ENCODE results near the gene ZNF653.

Gene ZNF653

GRCh38 chr19:11495885-11496284, 9.8 kb downstream of the ZNF653 start:
- Histone ChIP-seq H3K27ac (ENCODE audit: insufficient read depth, low read depth, low read length, poor library complexity, severe bottlenecking) (no peak overlapping the region), H3K27me3 (ENCODE audit: control insufficient read depth, insufficient read depth, low read length, poor library complexity, severe bottlenecking) (no peaks in the 10 kb centered on the region), H3K4me1 (ENCODE audit: control insufficient read depth, insufficient read depth, low read length) (no peaks in the 10 kb centered on the region), H3K9me3 (ENCODE audit: control insufficient read depth, low read length) (no peaks in the 10 kb centered on the region), H3K4me3 (ENCODE audit: insufficient read depth, low read depth, low read length) (no peak overlapping the region), H3K36me3 (ENCODE audit: control insufficient read depth, insufficient read depth, low read length) (peaks cover 5% of the 10 kb centered on the region)
- 95 to 96% methylated on average over 22 of the region's 22 CpGs for WGBS, 2 experiments

DNA sequence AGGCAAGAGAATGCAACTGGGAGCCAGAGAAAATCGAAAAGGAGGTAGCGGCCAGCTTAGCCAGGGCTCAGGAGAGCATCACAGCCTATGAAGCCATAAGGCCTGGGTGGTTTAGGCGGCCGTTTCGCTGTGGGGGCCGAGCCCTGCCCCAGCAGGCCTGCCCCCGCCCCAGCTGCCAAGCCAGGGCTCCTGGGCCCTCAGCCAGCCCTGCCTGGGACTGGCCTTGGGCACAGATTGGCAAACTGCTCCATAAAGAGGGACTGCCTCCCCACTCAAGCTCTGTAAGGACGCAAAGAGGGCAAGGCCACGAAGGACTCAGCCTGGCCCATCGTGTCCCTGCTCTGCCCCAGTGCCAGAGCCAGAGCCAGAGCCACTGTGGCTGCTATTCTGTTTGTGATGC, 10.2 kb downstream of the ZNF653 start:
- no peak overlapping the region for H3K27ac ChIP-seq (ENCODE audit: insufficient read depth, low read depth, low read length, poor library complexity, severe bottlenecking)
- no peaks in the 10 kb centered on the region for H3K27me3 ChIP-seq (ENCODE audit: control insufficient read depth, insufficient read depth, low read length, poor library complexity, severe bottlenecking)
- H3K36me3 ChIP-seq (ENCODE audit: control insufficient read depth, insufficient read depth, low read length): peaks cover 5% of the 10 kb centered on the region
- no peak overlapping the region for H3K4me3 ChIP-seq (ENCODE audit: insufficient read depth, low read depth, low read length)
- no peaks in the 10 kb centered on the region for H3K9me3 ChIP-seq (ENCODE audit: control insufficient read depth, low read length)
- 96% methylated on average over 10 of the region's 10 CpGs for WGBS, 2 experiments
- H3K4me1 ChIP-seq (ENCODE audit: control insufficient read depth, insufficient read depth, low read length): no peaks in the 10 kb centered on the region

DNA sequence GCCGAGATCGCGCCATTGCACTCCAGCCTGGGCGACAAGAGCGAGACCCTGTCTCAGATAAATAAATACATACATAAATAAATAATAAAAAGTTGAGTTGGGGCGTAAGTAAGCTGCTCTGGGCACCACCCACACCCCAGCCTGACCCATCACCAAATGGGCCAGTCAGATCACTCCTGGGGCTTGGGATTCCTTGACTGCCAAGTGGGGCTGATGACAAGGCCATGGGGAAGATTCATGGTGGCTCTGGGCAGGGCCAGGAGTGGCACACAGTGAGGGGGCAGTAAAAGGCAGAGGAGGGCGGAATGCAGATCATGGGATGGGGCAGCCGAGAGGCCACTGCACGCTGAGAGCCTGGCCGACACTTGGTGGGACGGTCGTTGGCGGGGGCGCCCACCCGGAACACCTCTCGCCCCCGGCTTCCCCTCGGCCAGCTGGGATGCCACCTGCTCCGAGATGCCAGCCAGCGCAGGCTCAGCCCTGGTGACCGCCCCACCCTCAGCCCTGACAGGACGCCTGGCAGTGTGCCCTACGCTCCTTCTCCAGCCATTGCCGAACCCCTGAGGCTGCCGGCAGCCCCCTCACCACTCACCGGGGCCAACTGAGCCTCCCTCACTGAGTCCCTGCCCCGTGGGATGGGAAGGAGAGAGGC, 10.9 kb downstream of the ZNF653 start:
- no peak overlapping the region for H3K27ac ChIP-seq (ENCODE audit: insufficient read depth, low read depth, low read length, poor library complexity, severe bottlenecking)
- H3K9me3 ChIP-seq (ENCODE audit: control insufficient read depth, low read length): no peaks in the 10 kb centered on the region
- H3K36me3 ChIP-seq (ENCODE audit: control insufficient read depth, insufficient read depth, low read length): peaks cover 5% of the 10 kb centered on the region
- WGBS, 2 experiments: 95 to 96% methylated on average over 25 to 26 of the region's 27 CpGs
- no peaks in the 10 kb centered on the region for H3K4me1 ChIP-seq (ENCODE audit: control insufficient read depth, insufficient read depth, low read length)
- H3K27me3 ChIP-seq (ENCODE audit: control insufficient read depth, insufficient read depth, low read length, poor library complexity, severe bottlenecking): no peaks in the 10 kb centered on the region
- H3K4me3 ChIP-seq (ENCODE audit: insufficient read depth, low read depth, low read length): no peak overlapping the region

DNA sequence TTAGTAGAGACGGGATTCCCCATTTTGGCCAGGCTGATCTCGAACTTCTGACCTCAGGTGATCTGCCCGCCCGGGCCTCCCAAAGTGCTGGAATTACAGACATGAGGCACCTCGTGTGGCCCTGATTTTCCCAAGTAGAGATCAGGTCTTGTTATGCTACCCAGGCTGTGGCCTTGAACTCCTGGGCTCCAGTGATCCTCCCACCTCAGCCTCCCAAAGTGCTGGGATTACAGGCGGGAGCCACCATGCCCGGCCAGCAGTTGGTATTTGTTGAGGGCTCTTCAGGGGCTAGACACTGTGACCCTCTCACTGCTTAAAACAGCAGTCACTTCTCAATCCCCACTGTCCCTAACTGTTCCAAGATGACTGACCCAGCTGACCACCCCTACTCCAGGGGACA, 16.3 kb downstream of the ZNF653 start:
- WGBS, 2 experiments: 93 to 95% methylated on average over 7 of the region's 7 CpGs
- no peaks in the 10 kb centered on the region for H3K9me3 ChIP-seq (ENCODE audit: control insufficient read depth, low read length)
- no peaks in the 10 kb centered on the region for H3K4me1 ChIP-seq (ENCODE audit: control insufficient read depth, insufficient read depth, low read length)
- no peaks in the 10 kb centered on the region for H3K27me3 ChIP-seq (ENCODE audit: control insufficient read depth, insufficient read depth, low read length, poor library complexity, severe bottlenecking)
- no peaks in the 10 kb centered on the region for H3K36me3 ChIP-seq (ENCODE audit: control insufficient read depth, insufficient read depth, low read length)
- no peak overlapping the region for H3K4me3 ChIP-seq (ENCODE audit: insufficient read depth, low read depth, low read length)
- no peak overlapping the region for H3K27ac ChIP-seq (ENCODE audit: insufficient read depth, low read depth, low read length, poor library complexity, severe bottlenecking)

DNA sequence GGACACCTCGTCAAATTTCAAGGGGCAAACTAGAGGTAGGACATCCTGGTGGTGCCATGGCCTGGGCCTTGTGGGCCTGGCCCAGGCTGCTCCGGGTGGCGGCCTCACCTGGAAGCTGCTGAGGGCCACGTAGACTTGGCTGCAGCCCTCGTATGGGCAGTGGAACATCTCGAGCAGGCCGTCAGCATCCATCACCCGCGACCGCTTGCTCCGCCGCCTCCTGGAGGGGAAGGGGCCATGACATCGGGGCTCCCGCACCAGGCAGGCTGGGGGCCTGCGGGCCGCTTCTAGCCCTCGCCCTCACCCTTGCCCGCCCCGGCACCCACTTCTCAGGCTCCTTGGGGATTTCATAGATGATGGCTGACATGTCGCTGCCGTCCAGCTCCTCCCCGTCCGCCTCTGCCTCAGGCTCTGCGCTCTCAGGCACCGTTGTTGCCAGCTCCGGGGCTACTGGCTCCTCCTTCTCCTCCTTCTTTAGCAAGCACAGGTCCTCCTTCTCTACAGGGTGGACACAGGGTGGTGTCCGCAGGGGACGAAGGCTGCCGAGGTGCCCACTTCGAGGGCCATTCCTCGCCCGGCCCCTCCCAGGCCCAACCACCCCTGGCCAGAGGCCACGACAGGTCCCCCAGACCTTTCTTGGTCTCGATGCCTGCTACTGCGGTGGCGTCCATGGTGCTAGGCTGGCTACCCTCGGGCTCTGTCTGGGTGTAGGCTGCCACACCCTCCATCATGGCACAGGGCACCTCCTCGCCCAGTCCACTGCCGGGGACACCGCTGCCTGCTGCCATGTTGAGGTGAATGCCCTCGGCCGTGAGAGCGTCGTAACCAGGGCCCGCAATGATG, 18.8 kb downstream of the ZNF653 start:
- Histone ChIP-seq H3K36me3 (ENCODE audit: control insufficient read depth, insufficient read depth, low read length) (no peaks in the 10 kb centered on the region), H3K27me3 (ENCODE audit: control insufficient read depth, insufficient read depth, low read length, poor library complexity, severe bottlenecking) (peaks cover 13% of the 10 kb centered on the region), H3K27ac (ENCODE audit: insufficient read depth, low read depth, low read length, poor library complexity, severe bottlenecking) (no peak overlapping the region), H3K4me1 (ENCODE audit: control insufficient read depth, insufficient read depth, low read length) (peaks cover 4% of the 10 kb centered on the region), H3K9me3 (ENCODE audit: control insufficient read depth, low read length) (no peaks in the 10 kb centered on the region), H3K4me3 (ENCODE audit: insufficient read depth, low read depth, low read length) (no peak overlapping the region)
- 93 to 94% methylated on average over 45 of the region's 45 CpGs for WGBS, 2 experiments

GRCh38 chr19:11485245-11485837, 20.3 kb downstream of the ZNF653 start:
- H3K4me3 ChIP-seq (ENCODE audit: insufficient read depth, low read depth, low read length): no peak overlapping the region
- H3K27ac ChIP-seq (ENCODE audit: insufficient read depth, low read depth, low read length, poor library complexity, severe bottlenecking): no peak overlapping the region
- no peaks in the 10 kb centered on the region for H3K36me3 ChIP-seq (ENCODE audit: control insufficient read depth, insufficient read depth, low read length)
- 93 to 94% methylated on average over 13 of the region's 13 CpGs for WGBS, 2 experiments
- peaks cover 28% of the 10 kb centered on the region for H3K27me3 ChIP-seq (ENCODE audit: control insufficient read depth, insufficient read depth, low read length, poor library complexity, severe bottlenecking)
- H3K4me1 ChIP-seq (ENCODE audit: control insufficient read depth, insufficient read depth, low read length): peaks cover 4% of the 10 kb centered on the region
- no peaks in the 10 kb centered on the region for H3K9me3 ChIP-seq (ENCODE audit: control insufficient read depth, low read length)

- peaks cover 46% of the 10 kb centered on the region for H3K27me3 ChIP-seq (ENCODE audit: control insufficient read depth, insufficient read depth, low read length, poor library complexity, severe bottlenecking)
- H3K4me1 ChIP-seq (ENCODE audit: control insufficient read depth, insufficient read depth, low read length): peaks cover 8% of the 10 kb centered on the region
- no peak overlapping the region for H3K4me3 ChIP-seq (ENCODE audit: insufficient read depth, low read depth, low read length)
- no peaks in the 10 kb centered on the region for H3K9me3 ChIP-seq (ENCODE audit: control insufficient read depth, low read length)
- WGBS, 2 experiments: 94 to 97% methylated on average over 57 of the region's 57 CpGs
- no peak overlapping the region for H3K27ac ChIP-seq (ENCODE audit: insufficient read depth, low read depth, low read length, poor library complexity, severe bottlenecking)
- no peaks in the 10 kb centered on the region for H3K36me3 ChIP-seq (ENCODE audit: control insufficient read depth, insufficient read depth, low read length)
These were observed 22.1 kb downstream of the ZNF653 start for GRCh38 chr19:11483366-11484111.

DNA sequence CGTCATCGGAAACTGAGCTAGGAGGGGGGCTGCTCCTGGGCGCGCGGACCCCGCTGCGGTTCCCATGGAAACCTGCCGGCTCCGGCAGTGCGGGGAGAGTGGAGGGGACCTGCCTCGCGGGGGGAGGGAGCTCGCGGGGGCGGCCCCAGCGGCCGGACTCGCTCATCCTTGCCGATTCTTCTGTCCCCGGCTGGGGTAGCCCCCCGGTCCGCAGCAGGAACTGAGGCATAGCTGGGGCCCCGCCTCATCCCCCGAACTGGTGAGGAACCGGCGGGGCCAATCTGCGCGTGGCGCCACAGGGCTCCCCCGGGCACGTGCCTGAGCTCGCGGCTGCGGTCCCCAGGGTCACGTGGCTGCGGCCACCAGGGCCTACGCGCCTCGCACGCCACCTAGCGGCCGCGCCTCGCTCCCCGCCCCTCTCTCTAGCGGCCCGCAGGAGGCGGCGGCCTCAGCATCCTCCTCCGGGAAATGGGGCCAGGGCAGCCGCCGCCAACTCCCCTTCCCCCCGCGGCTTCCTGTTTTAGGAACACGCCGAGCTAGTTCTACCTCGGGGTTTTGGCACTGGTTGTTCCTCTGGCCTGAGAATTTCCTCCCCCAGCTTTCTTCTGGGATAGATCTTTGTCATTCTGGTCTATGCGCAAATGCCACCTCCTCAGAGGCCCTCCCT, 23.1 kb downstream of the ZNF653 start:
- Histone ChIP-seq H3K27ac (ENCODE audit: insufficient read depth, low read depth, low read length, poor library complexity, severe bottlenecking) (no peak overlapping the region), H3K4me3 (ENCODE audit: insufficient read depth, low read depth, low read length) (peak overlapping the region; percentile 31), H3K4me1 (ENCODE audit: control insufficient read depth, insufficient read depth, low read length) (peaks cover 8% of the 10 kb centered on the region), H3K36me3 (ENCODE audit: control insufficient read depth, insufficient read depth, low read length) (no peaks in the 10 kb centered on the region), H3K9me3 (ENCODE audit: control insufficient read depth, low read length) (no peaks in the 10 kb centered on the region), H3K27me3 (ENCODE audit: control insufficient read depth, insufficient read depth, low read length, poor library complexity, severe bottlenecking) (peaks cover 46% of the 10 kb centered on the region)
- 5 to 6% methylated on average over 58 of the region's 58 CpGs for WGBS, 2 experiments

DNA sequence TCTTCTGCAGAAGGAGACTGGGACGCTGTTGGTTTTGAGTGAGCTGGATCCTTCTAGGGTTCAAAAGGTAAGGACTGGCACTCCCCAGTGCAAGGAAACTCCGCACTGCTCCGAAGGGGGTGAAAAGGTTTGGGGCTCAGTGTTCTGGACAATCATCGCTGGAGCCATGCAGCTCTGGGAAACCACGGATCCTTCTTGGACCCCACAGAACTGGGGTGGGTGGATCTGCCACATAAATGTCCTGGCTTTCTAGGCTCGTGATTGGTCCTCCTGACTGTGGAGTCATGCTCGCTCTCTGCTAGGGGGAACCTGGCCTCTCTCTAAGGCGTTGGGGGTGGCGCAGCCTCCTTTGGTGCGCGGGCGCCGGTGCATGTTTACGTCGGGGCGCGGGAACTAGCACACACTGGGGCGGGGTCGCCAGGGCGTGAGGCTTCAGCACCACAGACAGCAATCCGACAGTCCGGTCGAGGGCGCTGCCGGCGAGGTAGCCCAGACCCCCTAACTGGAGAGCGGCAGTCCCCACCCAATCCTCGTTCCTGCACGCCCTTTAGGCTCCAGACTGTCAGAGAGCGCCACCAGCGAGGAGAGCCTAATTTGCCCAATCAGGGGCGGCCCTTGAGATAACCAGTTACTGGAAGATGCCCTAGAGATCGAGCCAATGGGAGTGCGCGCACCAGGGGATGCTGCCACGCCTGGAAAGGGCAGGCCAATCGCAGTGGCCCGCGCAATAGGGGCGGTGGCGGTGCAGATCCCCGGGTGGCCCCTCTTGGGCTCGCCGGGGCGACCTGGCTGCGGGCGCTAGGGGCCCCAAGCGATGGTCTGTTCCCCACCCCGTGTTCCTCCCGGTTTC, 23.9 kb downstream of the ZNF653 start:
- 11 to 12% methylated on average over 50 of the region's 50 CpGs for WGBS, 2 experiments
- Histone ChIP-seq H3K4me3 (ENCODE audit: insufficient read depth, low read depth, low read length) (peak overlapping the region; percentile 31), H3K9me3 (ENCODE audit: control insufficient read depth, low read length) (no peaks in the 10 kb centered on the region), H3K27ac (ENCODE audit: insufficient read depth, low read depth, low read length, poor library complexity, severe bottlenecking) (no peak overlapping the region), H3K4me1 (ENCODE audit: control insufficient read depth, insufficient read depth, low read length) (peaks cover 8% of the 10 kb centered on the region), H3K27me3 (ENCODE audit: control insufficient read depth, insufficient read depth, low read length, poor library complexity, severe bottlenecking) (peaks cover 46% of the 10 kb centered on the region), H3K36me3 (ENCODE audit: control insufficient read depth, insufficient read depth, low read length) (no peaks in the 10 kb centered on the region)

All from ectodermal cell (in vitro differentiated cells).